SK-N-SH (cell line): ENCODE measurements around the gene SBF2. TPM values are rescaled to one million over a fixed set of nuclear protein-coding genes. Genes with fewer than 3 reads are reported as not detected.

ENCODE experiments used
- CTCF ChIA-PET: fragments of 300-600, 350-600 bp; formaldehyde crosslinking; extraction: SDS; loops from one replicate; lab custom pipeline; 2021; lab: Yijun Ruan, JAX
- POLR2A ChIA-PET: fragments of 350-600 bp; sonication (Branson Sonifier 250); formaldehyde crosslinking; extraction: SDS; loops from one replicate; lab custom pipeline; 2020; ENCODE audit warnings: antibody characterized with exemption, inconsistent platforms; lab: Yijun Ruan, JAX
- DNase-seq: peaks from one replicate; pipeline ENCODE4 v3.0.0; 2012
- H2AFZ ChIP-seq: fragments of 200-600 bp; sonication (generic); 2 replicates; pipeline ENCODE4 v1.8.1; 2016; ENCODE audit warnings: antibody characterized with exemption, mild to moderate bottlenecking, low read depth
- H3F3A ChIP-seq: fragments of 200-600 bp; sonication (generic); replicated peaks from 2 replicates; pipeline ENCODE3; 2016; ENCODE audit warnings: antibody characterized with exemption, mild to moderate bottlenecking; ENCODE audit not compliant: insufficient read depth
- H3K27ac ChIP-seq, 2 experiments: fragments of 200-500 bp in 1 of 2; fragments of 200-600 bp in 1 of 2; sonication (Bioruptor generic) in 1 of 2; sonication (generic), shearing (Covaris generic) in 1 of 2; 2 replicates each; pipeline versions ENCODE4 v1.5.1 to v1.6.1; 2014 to 2016; ENCODE audit warnings: low read depth in 2 of 2, inconsistent platforms in 1 of 2, low read length in 1 of 2, mild to moderate bottlenecking in 1 of 2, mixed read lengths in 1 of 2
- H3K27me3 ChIP-seq: fragments of 200-600 bp; sonication (generic), shearing (Covaris generic); 2 replicates; pipeline ENCODE4 v1.6.1; 2016; ENCODE audit warnings: mixed run types; ENCODE audit not compliant: insufficient read depth
- H3K36me3 ChIP-seq, 2 experiments: fragments of 200-500 bp in 1 of 2; fragments of 200-600 bp in 1 of 2; sonication (Bioruptor generic) in 1 of 2; sonication (generic) in 1 of 2; replicated peaks in 1 of 2; 2 replicates each; pipeline versions ENCODE3 to v1.5.1; 2014 to 2016; ENCODE audit warnings: low read length in 1 of 2, mild to moderate bottlenecking in 1 of 2; ENCODE audit not compliant: insufficient read depth in 2 of 2, control insufficient read depth in 1 of 2
- H3K4me1 ChIP-seq, 2 experiments: fragments of 200-500 bp in 1 of 2; fragments of 200-600 bp in 1 of 2; sonication (Bioruptor generic) in 1 of 2; sonication (generic), shearing (Covaris generic) in 1 of 2; 2 replicates each; pipeline versions ENCODE4 v1.5.1 to v1.6.1; 2014 to 2016; ENCODE audit warnings: low read depth in 1 of 2, low read length in 1 of 2, mixed run types in 1 of 2; ENCODE audit not compliant: insufficient read depth in 2 of 2, control insufficient read depth in 1 of 2
- H3K4me2 ChIP-seq: fragments of 200-600 bp; sonication (generic), shearing (Covaris generic); 2 replicates; pipeline ENCODE4 v1.6.1; 2017; ENCODE audit warnings: mixed run types
- H3K4me3 ChIP-seq, 2 experiments: fragments of 200-500 bp in 1 of 2; fragments of 200-600 bp in 1 of 2; sonication (Bioruptor generic) in 1 of 2; sonication (generic), shearing (Covaris generic) in 1 of 2; 2 replicates each; pipeline versions ENCODE4 v1.5.1 to v1.8.1; 2014 to 2016; ENCODE audit warnings: low read depth in 2 of 2, inconsistent platforms in 1 of 2, low read length in 1 of 2, mild to moderate bottlenecking in 1 of 2, mixed read lengths in 1 of 2, moderate library complexity in 1 of 2
- H3K79me2 ChIP-seq: fragments of 200-600 bp; sonication (generic); 2 replicates; pipeline ENCODE4 v1.8.1; 2017; ENCODE audit warnings: mild to moderate bottlenecking; ENCODE audit not compliant: insufficient read depth
- H3K9ac ChIP-seq: fragments of 200-600 bp; sonication (generic); 2 replicates; pipeline ENCODE4 v1.6.1; 2017; ENCODE audit warnings: mixed run types
- H3K9me2 ChIP-seq: fragments of 200-600 bp; sonication (generic); 2 replicates; pipeline ENCODE4 v1.6.1; 2017; ENCODE audit warnings: mixed run types
- H3K9me3 ChIP-seq: fragments of 200-600 bp; sonication (generic); 2 replicates; pipeline ENCODE4 v1.6.1; 2017; ENCODE audit warnings: mixed run types, mild to moderate bottlenecking, moderate library complexity
- H4K20me1 ChIP-seq: fragments of 200-600 bp; sonication (generic); 2 replicates; pipeline ENCODE4 v1.6.1; 2017; ENCODE audit warnings: mild to moderate bottlenecking, mixed run types; ENCODE audit not compliant: insufficient read depth
- CHD2 ChIP-seq: fragments of 150-350 bp; IDR thresholded peaks from 2 replicates; pipeline ENCODE4 v1.6.1; 2018; ENCODE audit warnings: low read length; ENCODE audit not compliant: partially characterized antibody
- ELF1 ChIP-seq: IDR thresholded peaks from 2 replicates; pipeline ENCODE4 v1.4.0; 2012
- EP300 ChIP-seq, 2 experiments: IDR thresholded peaks; 2 replicates each; pipeline versions ENCODE4 v1.4.0 to v1.6.1; 2012; ENCODE audit warnings: borderline replicate concordance in 1 of 2, low read depth in 1 of 2, low read length in 1 of 2
- EZH2phosphoT487 ChIP-seq: fragments of 200-600 bp; sonication (generic); IDR thresholded peaks from 2 replicates; pipeline ENCODE4 v1.6.1; 2017; ENCODE audit warnings: low read depth, mixed run types, mild to moderate bottlenecking, antibody characterized with exemption, moderate library complexity, borderline replicate concordance
- FOSL2 ChIP-seq: IDR thresholded peaks from 2 replicates; pipeline ENCODE4 v1.4.0; 2012; ENCODE audit warnings: low read depth, mild to moderate bottlenecking, moderate library complexity, borderline replicate concordance
- JUND ChIP-seq: IDR thresholded peaks from 2 replicates; pipeline ENCODE4 v1.4.0; 2012
- MAX ChIP-seq: IDR thresholded peaks from 2 replicates; pipeline ENCODE4 v1.4.0; 2012; ENCODE audit warnings: low read depth
- NFIC ChIP-seq: IDR thresholded peaks from 2 replicates; pipeline ENCODE4 v1.4.0; 2012; ENCODE audit warnings: borderline replicate concordance
- POLR2AphosphoS5 ChIP-seq: IDR thresholded peaks from 2 replicates; pipeline ENCODE4 v1.6.1; 2012; ENCODE audit warnings: low read depth, low read length
- REST ChIP-seq: IDR thresholded peaks from 2 replicates; pipeline ENCODE4 v1.6.1; 2012; ENCODE audit warnings: mild to moderate bottlenecking, low read depth, low read length, moderate library complexity
- RXRA ChIP-seq: IDR thresholded peaks from 2 replicates; pipeline ENCODE4 v1.4.0; 2012; ENCODE audit warnings: low read depth, mild to moderate bottlenecking, borderline replicate concordance
- TAF1 ChIP-seq: IDR thresholded peaks from 2 replicates; pipeline ENCODE4 v1.6.1; 2012; ENCODE audit warnings: low read depth, mild to moderate bottlenecking, low read length, moderate library complexity, borderline replicate concordance
- WGBS: methylation state at CpG from one replicate; pipeline ENCODE4 v1.1.6; 2017; ENCODE audit warnings: low lambda C conversion rate; 5-methylcytosine and 5-hydroxymethylcytosine counted together
- polyA plus RNA-seq, 3 experiments: library from polyadenylated mRNA; depleted of rRNA; stranded (reverse); fragments of >200 nt; gene quantifications; 2 replicates each; pipeline ENCODE4 v1.2.3, GENCODE V29; 2012
- TF ChIP-seq, protein P1 (sequence below): IDR thresholded peaks from 2 replicates; pipeline ENCODE4 v1.4.0; 2012; ENCODE audit warnings: low read depth, borderline replicate concordance
- TF ChIP-seq, protein P2 (sequence below): fragments of 150-350 bp; IDR thresholded peaks from 2 replicates; pipeline ENCODE4 v1.6.1; 2016; ENCODE audit warnings: mild to moderate bottlenecking, low read depth, low read length

SBF2 gene
- polyA plus RNA-seq, 1 of the 3 experiments (the other 2 are of a cell fraction) = 23.0 TPM

- 69% methylated on average over 2 of the region's 2 CpGs for WGBS
- POLR2A ChIA-PET = no interaction called here
- H4K20me1 ChIP-seq = no peaks in the 10 kb centered on the region
- H3K27me3 ChIP-seq = no peaks in the 10 kb centered on the region
- no peak overlapping the region for H3K9ac ChIP-seq
- no peak overlapping the region for H3K27ac ChIP-seq
- H3K4me1 ChIP-seq = peaks cover 0 to 4% of the 10 kb centered on the region in 2 experiments; a peak in 2 of 4 replicates
- no peak overlapping the region for H3K4me3 ChIP-seq
- TF ChIP-seq EZH2phosphoT487 = no peak
- peaks cover 56 to 59% of the 10 kb centered on the region in 2 experiments for H3K36me3 ChIP-seq
- H3K9me3 ChIP-seq = no peaks in the 10 kb centered on the region
- H3K4me2 ChIP-seq = no peak overlapping the region
- H3F3A ChIP-seq = peaks cover 5% of the 10 kb centered on the region
- no peaks in the 10 kb centered on the region for H3K79me2 ChIP-seq
- H2AFZ ChIP-seq = no peak overlapping the region
- no peaks in the 10 kb centered on the region for H3K9me2 ChIP-seq
- CTCF ChIA-PET = no interaction called here
- DNase-seq = no peak
Observed at GRCh38 chr11:9842923-9843322, 451.1 kb downstream of the SBF2 start.

GRCh38 chr11:9840460-9841004 lies 453.5 kb downstream of the SBF2 start:
- Histone ChIP-seq H4K20me1 (no peaks in the 10 kb centered on the region), H3K9me3 (no peaks in the 10 kb centered on the region), H3K27ac (no peak overlapping the region), H3K36me3 (peaks cover 42 to 50% of the 10 kb centered on the region in 2 experiments), H3K4me2 (no peak overlapping the region), H3K79me2 (no peaks in the 10 kb centered on the region), H3K27me3 (no peaks in the 10 kb centered on the region), H2AFZ (no peak overlapping the region), H3K4me3 (no peak overlapping the region), H3F3A (peaks cover 10% of the 10 kb centered on the region), H3K9me2 (no peaks in the 10 kb centered on the region), H3K9ac (no peak overlapping the region), H3K4me1 (peaks cover 0 to 4% of the 10 kb centered on the region in 2 experiments; a peak in 2 of 4 replicates)
- 78% methylated on average over 1 of the region's 1 CpG for WGBS
- DNase-seq = no peak
- ChIA-PET CTCF (no interaction called here), POLR2A (no interaction called here)
- TF ChIP-seq POLR2AphosphoS5 = no peak
- no peak for TF ChIP-seq MAX
- TF ChIP-seq CHD2 = no peak
- TF ChIP-seq FOSL2 = no peak
- no peak for TF ChIP-seq REST
- TF ChIP-seq, protein P1, sequence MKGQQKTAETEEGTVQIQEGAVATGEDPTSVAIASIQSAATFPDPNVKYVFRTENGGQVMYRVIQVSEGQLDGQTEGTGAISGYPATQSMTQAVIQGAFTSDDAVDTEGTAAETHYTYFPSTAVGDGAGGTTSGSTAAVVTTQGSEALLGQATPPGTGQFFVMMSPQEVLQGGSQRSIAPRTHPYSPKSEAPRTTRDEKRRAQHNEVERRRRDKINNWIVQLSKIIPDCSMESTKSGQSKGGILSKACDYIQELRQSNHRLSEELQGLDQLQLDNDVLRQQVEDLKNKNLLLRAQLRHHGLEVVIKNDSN = no peak
- TF ChIP-seq JUND = no peak
- TF ChIP-seq TAF1 = no peak
- TF ChIP-seq NFIC = no peak
- TF ChIP-seq EP300 (IDR thresholded peaks at IDR 0.05; ENCODE audit: borderline replicate concordance in 1 of 2, low read depth in 1 of 2, low read length in 1 of 2) = no peak
- TF ChIP-seq RXRA = no peak
- TF ChIP-seq ELF1 = no peak
- TF ChIP-seq, protein P2, sequence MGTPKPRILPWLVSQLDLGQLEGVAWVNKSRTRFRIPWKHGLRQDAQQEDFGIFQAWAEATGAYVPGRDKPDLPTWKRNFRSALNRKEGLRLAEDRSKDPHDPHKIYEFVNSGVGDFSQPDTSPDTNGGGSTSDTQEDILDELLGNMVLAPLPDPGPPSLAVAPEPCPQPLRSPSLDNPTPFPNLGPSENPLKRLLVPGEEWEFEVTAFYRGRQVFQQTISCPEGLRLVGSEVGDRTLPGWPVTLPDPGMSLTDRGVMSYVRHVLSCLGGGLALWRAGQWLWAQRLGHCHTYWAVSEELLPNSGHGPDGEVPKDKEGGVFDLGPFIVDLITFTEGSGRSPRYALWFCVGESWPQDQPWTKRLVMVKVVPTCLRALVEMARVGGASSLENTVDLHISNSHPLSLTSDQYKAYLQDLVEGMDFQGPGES = no peak
- TF ChIP-seq EZH2phosphoT487 = no peak
